Upper lobe of left lung (tissue), 4 donors: ENCODE results near the gene GSK3A.

Experiments used
- EP300 ChIP-seq, 4 donors: sonication (generic); formaldehyde crosslinking; IDR thresholded peaks; one replicate each; pipeline ENCODE4 v1.5.1; 2017; ENCODE audit warnings: antibody characterized with exemption in 4 of 4, control low read depth in 2 of 4
- POLR2AphosphoS5 ChIP-seq, 2 donors: sonication (generic); formaldehyde crosslinking; IDR thresholded peaks; one replicate each; pipeline ENCODE4 v1.5.1; 2017; ENCODE audit warnings: antibody characterized with exemption in 2 of 2
- TF ChIP-seq, protein P1 (sequence below), 6 experiments: fragments of 450-650 bp in 4 of 6; fragments of 200-600 bp in 2 of 6; sonication (generic) in 2 of 6; IDR thresholded peaks; one replicate each; pipeline ENCODE4 v1.5.1; 2016 to 2019; ENCODE audit warnings: antibody characterized with exemption in 6 of 6

GRCh38 chr19:42228641-42229040 lies 13.8 kb downstream of the GSK3A start:
- TF ChIP-seq, protein P1, sequence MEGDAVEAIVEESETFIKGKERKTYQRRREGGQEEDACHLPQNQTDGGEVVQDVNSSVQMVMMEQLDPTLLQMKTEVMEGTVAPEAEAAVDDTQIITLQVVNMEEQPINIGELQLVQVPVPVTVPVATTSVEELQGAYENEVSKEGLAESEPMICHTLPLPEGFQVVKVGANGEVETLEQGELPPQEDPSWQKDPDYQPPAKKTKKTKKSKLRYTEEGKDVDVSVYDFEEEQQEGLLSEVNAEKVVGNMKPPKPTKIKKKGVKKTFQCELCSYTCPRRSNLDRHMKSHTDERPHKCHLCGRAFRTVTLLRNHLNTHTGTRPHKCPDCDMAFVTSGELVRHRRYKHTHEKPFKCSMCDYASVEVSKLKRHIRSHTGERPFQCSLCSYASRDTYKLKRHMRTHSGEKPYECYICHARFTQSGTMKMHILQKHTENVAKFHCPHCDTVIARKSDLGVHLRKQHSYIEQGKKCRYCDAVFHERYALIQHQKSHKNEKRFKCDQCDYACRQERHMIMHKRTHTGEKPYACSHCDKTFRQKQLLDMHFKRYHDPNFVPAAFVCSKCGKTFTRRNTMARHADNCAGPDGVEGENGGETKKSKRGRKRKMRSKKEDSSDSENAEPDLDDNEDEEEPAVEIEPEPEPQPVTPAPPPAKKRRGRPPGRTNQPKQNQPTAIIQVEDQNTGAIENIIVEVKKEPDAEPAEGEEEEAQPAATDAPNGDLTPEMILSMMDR (IDR thresholded peaks at IDR 0.05): no peak
- TF ChIP-seq POLR2AphosphoS5 (IDR thresholded peaks at IDR 0.05) (no peak), EP300 (IDR thresholded peaks at IDR 0.05) (no peak)
